Body of pancreas (tissue), 4 donors: ENCODE measurements around the gene PCDH9.

Source experiments
- CTCF ChIP-seq, 7 experiments: fragments of 450-650 bp in 4 of 7; fragments of 200-600 bp in 3 of 7; sonication (generic) in 3 of 7; IDR thresholded peaks; one replicate each; pipeline ENCODE4 v1.5.1; 2016 to 2019; ENCODE audit warnings: antibody characterized with exemption in 7 of 7
- POLR2A ChIP-seq, 3 donors: fragments of 450-650 bp; IDR thresholded peaks; one replicate each; pipeline ENCODE4 v1.6.1; 2016; ENCODE audit warnings: antibody characterized with exemption in 3 of 3, mild to moderate bottlenecking in 2 of 3

GRCh38 chr13:67128136-67128535 is 102.0 kb downstream of the PCDH9 start:
- TF ChIP-seq POLR2A (IDR thresholded peaks at IDR 0.05) (no peak), CTCF (IDR thresholded peaks at IDR 0.05) (no peak)
